ENCODE measurements around the gene RAX. TPM values are rescaled to one million over a fixed set of nuclear protein-coding genes. Genes with fewer than 3 reads are reported as not detected.

The RAX gene
- total and polyA plus RNA-seq, 11 donors: not detected

DNA sequence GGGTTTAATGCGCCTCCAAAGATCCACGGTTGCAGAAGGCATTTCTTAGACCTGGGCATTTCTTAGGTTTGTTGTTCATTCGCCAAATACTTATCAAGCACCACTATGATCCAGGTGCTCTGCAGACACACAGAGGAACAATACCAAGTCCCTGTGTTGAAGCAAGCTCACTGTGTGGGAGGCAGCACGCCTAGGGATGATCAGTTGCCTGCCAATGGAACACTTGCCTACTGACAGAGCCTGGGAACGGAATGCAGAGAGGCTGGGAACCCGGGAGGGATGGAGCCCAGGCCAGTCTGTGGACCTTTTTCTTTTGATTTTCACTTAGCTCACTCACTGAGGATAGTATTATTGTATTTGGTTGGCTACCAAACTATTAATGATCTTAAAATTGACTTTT is 55.2 kb downstream of the RAX start:
- TF ChIP-seq, protein P1, sequence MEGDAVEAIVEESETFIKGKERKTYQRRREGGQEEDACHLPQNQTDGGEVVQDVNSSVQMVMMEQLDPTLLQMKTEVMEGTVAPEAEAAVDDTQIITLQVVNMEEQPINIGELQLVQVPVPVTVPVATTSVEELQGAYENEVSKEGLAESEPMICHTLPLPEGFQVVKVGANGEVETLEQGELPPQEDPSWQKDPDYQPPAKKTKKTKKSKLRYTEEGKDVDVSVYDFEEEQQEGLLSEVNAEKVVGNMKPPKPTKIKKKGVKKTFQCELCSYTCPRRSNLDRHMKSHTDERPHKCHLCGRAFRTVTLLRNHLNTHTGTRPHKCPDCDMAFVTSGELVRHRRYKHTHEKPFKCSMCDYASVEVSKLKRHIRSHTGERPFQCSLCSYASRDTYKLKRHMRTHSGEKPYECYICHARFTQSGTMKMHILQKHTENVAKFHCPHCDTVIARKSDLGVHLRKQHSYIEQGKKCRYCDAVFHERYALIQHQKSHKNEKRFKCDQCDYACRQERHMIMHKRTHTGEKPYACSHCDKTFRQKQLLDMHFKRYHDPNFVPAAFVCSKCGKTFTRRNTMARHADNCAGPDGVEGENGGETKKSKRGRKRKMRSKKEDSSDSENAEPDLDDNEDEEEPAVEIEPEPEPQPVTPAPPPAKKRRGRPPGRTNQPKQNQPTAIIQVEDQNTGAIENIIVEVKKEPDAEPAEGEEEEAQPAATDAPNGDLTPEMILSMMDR (IDR thresholded peaks at IDR 0.05): no peak
- TF ChIP-seq POLR2A (IDR thresholded peaks at IDR 0.05): no peak
- H3K36me3 ChIP-seq: no peaks in the 10 kb centered on the region
- 70 to 79% (median 72%) methylated on average over 6 of the region's 6 CpGs for WGBS, 4 donors
- H3K9me3 ChIP-seq: no peaks in the 10 kb centered on the region
- ATAC-seq: no peak
- no peak overlapping the region for H3K4me3 ChIP-seq
- no peak overlapping the region for H3K27ac ChIP-seq
- H3K4me1 ChIP-seq: peaks cover 0 to 18% (median 0%) of the 10 kb centered on the region in 12 donors
- intact Hi-C loops (cut with DNase I): no loop called here
- peaks cover 20 to 79% (median 36%) of the 10 kb centered on the region in 9 donors for H3K27me3 ChIP-seq
- DNase-seq: no peak

Other genes with a start within 250 kb of the RAX start
- gene SEC11C, start 133.6 kb downstream of the RAX start, total RNA-seq: 10 to 100 TPM; 10.2 to 44.0 (median 18.1) TPM
- 10 to 100 TPM; 16.9 to 73.9 TPM for gene SEC11C, start 133.6 kb downstream of the RAX start, polyA plus RNA-seq
- not detected for gene GRP, start 53.3 kb downstream of the RAX start, total RNA-seq
- gene GRP, start 53.3 kb downstream of the RAX start, polyA plus RNA-seq: not detected
- gene CPLX4, start 45.2 kb upstream of the RAX start, total RNA-seq: not detected
- not detected for gene CPLX4, start 45.2 kb upstream of the RAX start, polyA plus RNA-seq
- gene LMAN1, start 85.8 kb upstream of the RAX start, total RNA-seq: 10 to 100 TPM; 48.6 to 72.9 (median 66.8) TPM
- 10 to 100 TPM; 16.5 to 50.5 TPM for gene LMAN1, start 85.8 kb upstream of the RAX start, polyA plus RNA-seq